Measurements from ENCODE around the gene FOXA1. TPM values are rescaled to one million over a fixed set of nuclear protein-coding genes. Genes with fewer than 3 reads are reported as not detected.

FOXA1 gene
- total RNA-seq, 1 experiment from 2014 or later = 8.7 TPM

GRCh38 chr14:37625597-37626595, 30.8 kb upstream of the FOXA1 start:
- H3K4me1 ChIP-seq (ENCODE audit: control insufficient read depth, insufficient read depth, low read length) = no peaks in the 10 kb centered on the region
- no peaks in the 10 kb centered on the region for H3K9me3 ChIP-seq (ENCODE audit: control insufficient read depth, insufficient read depth, low read depth, low read length)
- no peaks in the 10 kb centered on the region for H3K27me3 ChIP-seq (ENCODE audit: control insufficient read depth, insufficient read depth, low read length)
- ChIA-PET CTCF (no interaction called here), POLR2A (no interaction called here)
- TF ChIP-seq CTCF (IDR thresholded peaks at IDR 0.05) (no peak), REST (IDR thresholded peaks at IDR 0.05; ENCODE audit: insufficient read depth in 1 of 2, low read depth in 2 of 2, low read length in 1 of 2) (no peak), POLR2AphosphoS5 (IDR thresholded peaks at IDR 0.05; ENCODE audit: low read depth, low read length) (no peak), SIN3A (IDR thresholded peaks at IDR 0.05; ENCODE audit: borderline replicate concordance, insufficient read depth, low read depth, low read length) (no peak), TCF7L2 (IDR thresholded peaks at IDR 0.05; ENCODE audit: low read depth, low read length) (no peak)
- H3K36me3 ChIP-seq (ENCODE audit: control insufficient read depth, insufficient read depth, low read length) = no peaks in the 10 kb centered on the region
- in situ Hi-C loops (cut with HindIII; ENCODE audit: low pct_unique_long_range_greater_than_20kb, low sequenced_read_pairs) = no loop called here
- no peak for DNase-seq (ENCODE audit: low read depth, low spot score)
- no TSS peak for BruUV-seq (replicated peaks)
- intact Hi-C loops (cut with micrococcal nuclease; ENCODE audit: unreplicated experiment) = no loop called here
- no peak overlapping the region for H3K27ac ChIP-seq (ENCODE audit: low read length)
- H3K4me3 ChIP-seq (ENCODE audit: low read depth in 2 of 2, low read length in 2 of 2) = no peak overlapping the region
- ATAC-seq = no peak

GRCh38 chr14:37623971-37624370, 28.9 kb upstream of the FOXA1 start:
- Histone ChIP-seq H3K4me1 (ENCODE audit: control insufficient read depth, insufficient read depth, low read length) (no peaks in the 10 kb centered on the region), H3K36me3 (ENCODE audit: control insufficient read depth, insufficient read depth, low read length) (no peaks in the 10 kb centered on the region), H3K27ac (ENCODE audit: low read length) (no peak overlapping the region), H3K9me3 (ENCODE audit: control insufficient read depth, insufficient read depth, low read depth, low read length) (no peaks in the 10 kb centered on the region), H3K27me3 (ENCODE audit: control insufficient read depth, insufficient read depth, low read length) (no peaks in the 10 kb centered on the region), H3K4me3 (ENCODE audit: low read depth in 2 of 2, low read length in 2 of 2) (no peak overlapping the region)
- BruUV-seq (replicated peaks) = no TSS peak
- CTCF ChIA-PET = no interaction called here
- in situ Hi-C loops (cut with HindIII; ENCODE audit: low pct_unique_long_range_greater_than_20kb, low sequenced_read_pairs) = no loop called here
- intact Hi-C loops (cut with micrococcal nuclease; ENCODE audit: unreplicated experiment) = no loop called here
- DNase-seq (ENCODE audit: low read depth, low spot score) = no peak
- POLR2A ChIA-PET = interaction anchor here (0.5 kb wide), 1 partner anchor 96 kb away, joined by 3 read pairs; no protein-coding TSS in a partner anchor
- ATAC-seq = no peak
- TF ChIP-seq REST (IDR thresholded peaks at IDR 0.05; ENCODE audit: insufficient read depth in 1 of 2, low read depth in 2 of 2, low read length in 1 of 2) (no peak), SIN3A (IDR thresholded peaks at IDR 0.05; ENCODE audit: borderline replicate concordance, insufficient read depth, low read depth, low read length) (no peak), CTCF (IDR thresholded peaks at IDR 0.05) (no peak), POLR2AphosphoS5 (IDR thresholded peaks at IDR 0.05; ENCODE audit: low read depth, low read length) (no peak), TCF7L2 (IDR thresholded peaks at IDR 0.05; ENCODE audit: low read depth, low read length) (no peak)
